ENCODE measurements around the gene ABHD17B.

DNA sequence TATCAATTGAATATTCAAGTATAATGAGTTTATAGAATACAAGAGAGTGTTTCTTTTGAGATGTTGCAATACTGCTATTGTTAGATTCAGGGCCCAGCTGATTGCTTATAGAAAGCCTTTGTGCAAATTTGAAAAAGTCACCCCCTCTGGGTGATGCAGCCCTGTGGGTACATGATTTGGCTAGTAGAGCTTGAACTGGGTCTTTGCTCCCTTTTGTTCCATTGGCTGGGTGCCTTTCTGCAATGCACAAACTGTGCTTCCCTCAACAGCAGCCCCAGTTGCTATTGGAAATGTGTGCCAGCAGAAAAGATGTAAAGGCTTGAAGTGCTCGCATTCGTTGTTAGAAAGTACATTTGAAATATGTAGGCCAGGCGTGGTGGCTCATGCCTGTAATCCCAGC lies 80.8 kb downstream of the ABHD17B start:
- TF ChIP-seq POLR2A (IDR thresholded peaks at IDR 0.05) (no peak), CTCF (IDR thresholded peaks at IDR 0.05) (no peak)

Data from right lobe of liver (tissue), 4 donors.